HepG2 (cell line): ENCODE data around the gene LITAFD. TPM values are rescaled to one million over a fixed set of nuclear protein-coding genes. Genes with fewer than 3 reads are reported as not detected.

Source experiments
- ARID2 ChIP-seq: sonication (generic); formaldehyde crosslinking; IDR thresholded peaks from 2 replicates; pipeline ENCODE4 v1.8.1; 2022; ENCODE audit warnings: mild to moderate bottlenecking, missing genetic modification reagents, borderline replicate concordance
- ATF6 ChIP-seq: sonication (generic); formaldehyde crosslinking; conservative IDR thresholded peaks from 2 replicates; pipeline ENCODE4 v1.4.0; 2020; ENCODE audit warnings: missing genetic modification reagents
- ATM ChIP-seq: fragments of 450-650 bp; IDR thresholded peaks from 2 replicates; pipeline ENCODE4 v1.7.1; 2017; ENCODE audit warnings: mild to moderate bottlenecking, borderline replicate concordance
- CBX2 ChIP-seq, 2 experiments: fragments of 200-600 bp in 1 of 2; sonication (generic); formaldehyde crosslinking in 1 of 2; IDR thresholded peaks; 2 replicates each; pipeline versions ENCODE4 v1.7.0 to v1.8.1; 2018 to 2022; ENCODE audit warnings: low read depth in 2 of 2, low read length in 1 of 2, mild to moderate bottlenecking in 1 of 2, missing genetic modification reagents in 1 of 2
- DNMT3B ChIP-seq: conservative IDR thresholded peaks from 2 replicates; pipeline ENCODE4 v1.6.1; 2016; ENCODE audit warnings: missing biosample characterization, control low read depth
- FOXA1 ChIP-seq, 2 experiments: fragments of 450-650 bp in 1 of 2; sonication (generic) in 1 of 2; formaldehyde crosslinking in 1 of 2; IDR thresholded peaks; 2 replicates each; pipeline versions ENCODE4 v1.4.0 to v1.6.1; 2016 to 2020; ENCODE audit warnings: missing genetic modification reagents in 1 of 2
- HNRNPH1 ChIP-seq: fragments of 200-400 bp; formaldehyde crosslinking; optimal IDR thresholded peaks from 2 replicates; pipeline ENCODE3; 2017; ENCODE audit warnings: mild to moderate bottlenecking, low read depth, low read length
- KLF15 ChIP-seq: sonication (generic); formaldehyde crosslinking; IDR thresholded peaks from 2 replicates; pipeline ENCODE4 v1.8.1; 2023; ENCODE audit warnings: borderline replicate concordance, mild to moderate bottlenecking, inconsistent platforms, missing genetic modification reagents, mixed read lengths
- KLF6 ChIP-seq: IDR thresholded peaks from 2 replicates; pipeline ENCODE4 v1.8.0; 2016; ENCODE audit warnings: missing biosample characterization, missing genetic modification reagents
- MXD4 ChIP-seq: IDR thresholded peaks from 2 replicates; pipeline ENCODE4 v1.6.1; 2016; ENCODE audit warnings: mild to moderate bottlenecking, missing biosample characterization, missing genetic modification reagents
- NFYB ChIP-seq: sonication (generic); formaldehyde crosslinking; IDR thresholded peaks from 2 replicates; pipeline ENCODE4 v1.4.0; 2020; ENCODE audit warnings: missing genetic modification reagents
- POGK ChIP-seq: sonication (generic); formaldehyde crosslinking; conservative IDR thresholded peaks from 2 replicates; pipeline ENCODE4 v1.8.0; 2022; ENCODE audit warnings: mild to moderate bottlenecking, moderate library complexity, missing genetic modification reagents
- POGZ ChIP-seq: sonication (generic); formaldehyde crosslinking; IDR thresholded peaks from 2 replicates; pipeline ENCODE4 v1.4.0; 2020; ENCODE audit warnings: mild to moderate bottlenecking, missing genetic modification reagents
- PTBP1 ChIP-seq: fragments of 200-400 bp; formaldehyde crosslinking; IDR thresholded peaks from 2 replicates; pipeline ENCODE4 v1.6.1; 2018; ENCODE audit warnings: low read length, low read depth; ENCODE audit not compliant: poor library complexity, severe bottlenecking
- SATB2 ChIP-seq: sonication (generic); formaldehyde crosslinking; IDR thresholded peaks from 2 replicates; pipeline ENCODE4 v1.5.0; 2020; ENCODE audit warnings: missing genetic modification reagents
- SKI ChIP-seq: fragments of 450-650 bp; IDR thresholded peaks from one replicate; pipeline ENCODE4 v1.6.1; 2018; ENCODE audit warnings: mild to moderate bottlenecking; ENCODE audit not compliant: partially characterized antibody
- SYNCRIP ChIP-seq: fragments of 200-400 bp; formaldehyde crosslinking; IDR thresholded peaks from 2 replicates; pipeline ENCODE4 v1.6.1; 2018; ENCODE audit warnings: mild to moderate bottlenecking, low read depth, low read length; ENCODE audit not compliant: insufficient read depth
- XBP1 ChIP-seq: sonication (generic); formaldehyde crosslinking; IDR thresholded peaks from 2 replicates; pipeline ENCODE4 v1.5.0; 2020; ENCODE audit warnings: missing genetic modification reagents
- ZNF143 ChIP-seq: sonication (generic); formaldehyde crosslinking; IDR thresholded peaks from 2 replicates; pipeline ENCODE4 v1.4.0; 2020; ENCODE audit warnings: missing genetic modification reagents
- ZNF207 ChIP-seq: fragments of 450-650 bp; IDR thresholded peaks from 2 replicates; pipeline ENCODE4 v1.6.1; 2016; ENCODE audit warnings: antibody characterized with exemption, borderline replicate concordance
- ZNF224 ChIP-seq: sonication (generic); formaldehyde crosslinking; IDR thresholded peaks from 2 replicates; pipeline ENCODE4 v1.5.0; 2020; ENCODE audit warnings: mild to moderate bottlenecking, missing genetic modification reagents
- ZNF253 ChIP-seq: sonication (generic); formaldehyde crosslinking; IDR thresholded peaks from 2 replicates; pipeline ENCODE4 v1.8.0; 2022; ENCODE audit warnings: mild to moderate bottlenecking, missing genetic modification reagents, borderline replicate concordance
- ZNF564 ChIP-seq: sonication (generic); formaldehyde crosslinking; IDR thresholded peaks from 2 replicates; pipeline ENCODE4 v1.8.1; 2023; ENCODE audit warnings: mild to moderate bottlenecking, missing genetic modification reagents
- ZNF567 ChIP-seq: sonication (generic); formaldehyde crosslinking; IDR thresholded peaks from 2 replicates; pipeline ENCODE4 v1.8.1; 2023; ENCODE audit warnings: mild to moderate bottlenecking, missing genetic modification reagents, borderline replicate concordance
- ZNF724P ChIP-seq: sonication (generic); formaldehyde crosslinking; IDR thresholded peaks from 2 replicates; pipeline ENCODE4 v1.8.0; 2022; ENCODE audit warnings: missing genetic modification reagents, borderline replicate concordance
- ZSCAN25 ChIP-seq: sonication (generic); formaldehyde crosslinking; IDR thresholded peaks from 2 replicates; pipeline ENCODE4 v1.8.0; 2022; ENCODE audit warnings: mild to moderate bottlenecking, missing genetic modification reagents
- polyA plus RNA-seq, 8 experiments: library from polyadenylated mRNA; depleted of rRNA in 3 of 8; stranded (reverse) in 7 of 8; unstranded in 1 of 8; fragments of >200 nt; fragmentation: Illumina TruSeq in 4 of 8; extraction: Trizol in 4 of 8; gene quantifications; 2 replicates each; pipeline versions ENCODE4 v1.2.1 to v1.2.3, GENCODE V29; 2011 to 2016; ENCODE audit warnings: low read depth in 4 of 8, missing spikeins in 1 of 8, mixed read lengths in 1 of 8; ENCODE audit not compliant: insufficient read depth in 1 of 8
- total RNA-seq, 5 experiments: library from RNA; depleted of rRNA; stranded (reverse); fragments of >200 nt; fragmentation: Illumina TruSeq; extraction: Trizol; gene quantifications; 2 replicates each; pipeline ENCODE4 v1.2.3, GENCODE V29; 2016; ENCODE audit warnings: low read depth in 1 of 5

The LITAFD gene
- total and polyA plus RNA-seq, 2 of the 13 experiments (the other 11 are each of a cell fraction or from before 2014, with no cell fraction given) = not detected

GRCh38 chr16:8859913-8860881, 22.0 kb upstream of the LITAFD start (continued):
- TF ChIP-seq SATB2 (no peak), ZSCAN25 (CRISPR knock-in tag) (peak; percentile 66; the same call in 1 of the 2 replicates), POGK (CRISPR knock-in tag) (peak; percentile 85; the same call in 1 of the 2 replicates), XBP1 (CRISPR knock-in tag) (no peak), ZNF253 (CRISPR knock-in tag) (peak; percentile 93), ZNF224 (CRISPR knock-in tag) (0 out of 2 replicates have a peak, but pooled peaks have one; percentile 83), CBX2 (IDR thresholded peaks at IDR 0.05; ENCODE audit: low read depth, low read length) (no peak), CBX2 (CRISPR knock-in tag; IDR thresholded peaks at IDR 0.05; ENCODE audit: low read depth) (no peak), MXD4 (CRISPR knock-in tag) (peak; percentile 78), KLF15 (CRISPR knock-in tag) (no peak; the same call in 1 of the 2 replicates), KLF6 (CRISPR knock-in tag) (peak; percentile 80), ZNF564 (CRISPR knock-in tag) (no peak), NFYB (CRISPR knock-in tag) (peak; percentile 24; the same call in 1 of the 2 replicates), POGZ (CRISPR knock-in tag) (peak; percentile 47; the same call in 1 of the 2 replicates), SKI (peak; percentile 46), FOXA1 (IDR thresholded peaks at IDR 0.05) (no peak), FOXA1 (CRISPR knock-in tag; IDR thresholded peaks at IDR 0.05) (peak; percentile 80), ATM (no peak), DNMT3B (CRISPR knock-in tag) (no peak), ZNF143 (CRISPR knock-in tag) (peak; percentile 27; the same call in 1 of the 2 replicates), ATF6 (CRISPR knock-in tag) (no peak), ZNF207 (no peak), ZNF567 (CRISPR knock-in tag) (peak; percentile 90; the same call in 1 of the 2 replicates), ARID2 (CRISPR knock-in tag) (peak; percentile 73; the same call in 1 of the 2 replicates), PTBP1 (no peak), HNRNPH1 (peak; percentile 29), SYNCRIP (no peak), ZNF724P (CRISPR knock-in tag) (no peak)
